Ishikawa (cell line): ENCODE measurements around the gene SCAMP1.

Source experiments
- CEBPB ChIP-seq: IDR thresholded peaks from 2 replicates; pipeline ENCODE4 v1.6.1; 2012
- CREB1 ChIP-seq: IDR thresholded peaks from 2 replicates; pipeline ENCODE4 v1.6.1; 2012; ENCODE audit warnings: low read depth
- EGR1 ChIP-seq: IDR thresholded peaks from 2 replicates; pipeline ENCODE4 v1.6.1; 2012
- EP300 ChIP-seq: IDR thresholded peaks from 2 replicates; pipeline ENCODE4 v1.6.1; 2012; ENCODE audit warnings: borderline replicate concordance
- FOXM1 ChIP-seq: IDR thresholded peaks from 2 replicates; pipeline ENCODE4 v1.6.1; 2012; ENCODE audit warnings: low read depth, borderline replicate concordance
- NFIC ChIP-seq: IDR thresholded peaks from 2 replicates; pipeline ENCODE4 v1.6.1; 2012
- RAD21 ChIP-seq: IDR thresholded peaks from 2 replicates; pipeline ENCODE4 v1.6.1; 2012; ENCODE audit warnings: low read depth
- TAF1 ChIP-seq: IDR thresholded peaks from 2 replicates; pipeline ENCODE4 v1.6.1; 2012; ENCODE audit warnings: low read depth, mild to moderate bottlenecking
- TCF12 ChIP-seq: IDR thresholded peaks from 2 replicates; pipeline ENCODE4 v1.6.1; 2012; ENCODE audit warnings: low read depth
- TEAD4 ChIP-seq: IDR thresholded peaks from 2 replicates; pipeline ENCODE4 v1.6.1; 2012
- ZBTB7A ChIP-seq: IDR thresholded peaks from 2 replicates; pipeline ENCODE4 v1.6.1; 2012; ENCODE audit warnings: low read depth
- TF ChIP-seq, protein P1 (sequence below): IDR thresholded peaks from 2 replicates; pipeline ENCODE4 v1.6.1; 2012; ENCODE audit warnings: low read depth, mild to moderate bottlenecking
- TF ChIP-seq, protein P2 (sequence below): IDR thresholded peaks from 2 replicates; pipeline ENCODE4 v1.6.1; 2012
- TF ChIP-seq, protein P3 (sequence below): IDR thresholded peaks from 2 replicates; pipeline ENCODE4 v1.6.1; 2012

SCAMP1 gene

GRCh38 chr5:78471896-78472295 is 111.5 kb downstream of the SCAMP1 start:
- no peak for TF ChIP-seq NFIC
- TF ChIP-seq, protein P1, sequence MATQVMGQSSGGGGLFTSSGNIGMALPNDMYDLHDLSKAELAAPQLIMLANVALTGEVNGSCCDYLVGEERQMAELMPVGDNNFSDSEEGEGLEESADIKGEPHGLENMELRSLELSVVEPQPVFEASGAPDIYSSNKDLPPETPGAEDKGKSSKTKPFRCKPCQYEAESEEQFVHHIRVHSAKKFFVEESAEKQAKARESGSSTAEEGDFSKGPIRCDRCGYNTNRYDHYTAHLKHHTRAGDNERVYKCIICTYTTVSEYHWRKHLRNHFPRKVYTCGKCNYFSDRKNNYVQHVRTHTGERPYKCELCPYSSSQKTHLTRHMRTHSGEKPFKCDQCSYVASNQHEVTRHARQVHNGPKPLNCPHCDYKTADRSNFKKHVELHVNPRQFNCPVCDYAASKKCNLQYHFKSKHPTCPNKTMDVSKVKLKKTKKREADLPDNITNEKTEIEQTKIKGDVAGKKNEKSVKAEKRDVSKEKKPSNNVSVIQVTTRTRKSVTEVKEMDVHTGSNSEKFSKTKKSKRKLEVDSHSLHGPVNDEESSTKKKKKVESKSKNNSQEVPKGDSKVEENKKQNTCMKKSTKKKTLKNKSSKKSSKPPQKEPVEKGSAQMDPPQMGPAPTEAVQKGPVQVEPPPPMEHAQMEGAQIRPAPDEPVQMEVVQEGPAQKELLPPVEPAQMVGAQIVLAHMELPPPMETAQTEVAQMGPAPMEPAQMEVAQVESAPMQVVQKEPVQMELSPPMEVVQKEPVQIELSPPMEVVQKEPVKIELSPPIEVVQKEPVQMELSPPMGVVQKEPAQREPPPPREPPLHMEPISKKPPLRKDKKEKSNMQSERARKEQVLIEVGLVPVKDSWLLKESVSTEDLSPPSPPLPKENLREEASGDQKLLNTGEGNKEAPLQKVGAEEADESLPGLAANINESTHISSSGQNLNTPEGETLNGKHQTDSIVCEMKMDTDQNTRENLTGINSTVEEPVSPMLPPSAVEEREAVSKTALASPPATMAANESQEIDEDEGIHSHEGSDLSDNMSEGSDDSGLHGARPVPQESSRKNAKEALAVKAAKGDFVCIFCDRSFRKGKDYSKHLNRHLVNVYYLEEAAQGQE, result no peak
- no peak for TF ChIP-seq ZBTB7A
- no peak for TF ChIP-seq RAD21
- no peak for TF ChIP-seq FOXM1

GRCh38 chr5:78472469-78473106 is 112.2 kb downstream of the SCAMP1 start:
- TF ChIP-seq EGR1, result no peak
- no peak for TF ChIP-seq TEAD4
- no peak for TF ChIP-seq TAF1
- TF ChIP-seq NFIC, result no peak
- no peak for TF ChIP-seq EP300
- TF ChIP-seq, protein P2, sequence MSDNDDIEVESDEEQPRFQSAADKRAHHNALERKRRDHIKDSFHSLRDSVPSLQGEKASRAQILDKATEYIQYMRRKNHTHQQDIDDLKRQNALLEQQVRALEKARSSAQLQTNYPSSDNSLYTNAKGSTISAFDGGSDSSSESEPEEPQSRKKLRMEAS, result no peak
- TF ChIP-seq RAD21, result peak; percentile 13; the same call in 1 of the 2 replicates

DNA sequence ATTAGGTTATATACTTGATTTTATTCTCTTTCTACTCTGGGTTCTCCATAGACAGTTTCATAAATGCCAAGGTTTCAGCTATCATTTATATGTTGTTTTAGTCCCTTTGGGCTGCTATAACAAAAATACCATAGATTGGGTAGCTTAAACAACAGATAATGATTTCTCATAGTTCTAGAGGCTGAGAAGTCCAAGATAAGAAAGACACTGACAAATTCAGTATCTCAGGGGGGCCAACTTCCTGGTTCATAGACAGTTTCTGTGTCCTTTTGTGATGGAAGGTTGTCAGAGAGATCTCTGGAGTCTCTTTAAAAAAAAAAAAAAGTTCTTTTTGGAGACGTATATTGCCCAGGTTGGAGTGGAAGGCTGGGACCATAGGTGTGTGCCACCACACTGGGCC is 113.3 kb downstream of the SCAMP1 start:
- TF ChIP-seq TAF1 (no peak), ZBTB7A (no peak), CEBPB (no peak), CREB1 (no peak), TCF12 (no peak), TEAD4 (no peak), FOXM1 (no peak)
- TF ChIP-seq, protein P1, result no peak
- TF ChIP-seq, protein P3, sequence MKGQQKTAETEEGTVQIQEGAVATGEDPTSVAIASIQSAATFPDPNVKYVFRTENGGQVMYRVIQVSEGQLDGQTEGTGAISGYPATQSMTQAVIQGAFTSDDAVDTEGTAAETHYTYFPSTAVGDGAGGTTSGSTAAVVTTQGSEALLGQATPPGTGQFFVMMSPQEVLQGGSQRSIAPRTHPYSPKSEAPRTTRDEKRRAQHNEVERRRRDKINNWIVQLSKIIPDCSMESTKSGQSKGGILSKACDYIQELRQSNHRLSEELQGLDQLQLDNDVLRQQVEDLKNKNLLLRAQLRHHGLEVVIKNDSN, result no peak
- TF ChIP-seq, protein P2, result no peak

- no peak for TF ChIP-seq CREB1
- no peak for TF ChIP-seq EGR1
Measured at GRCh38 chr5:78475370-78475769, 115.0 kb downstream of the SCAMP1 start.

- TF ChIP-seq TAF1 (no peak), CEBPB (no peak), TCF12 (no peak)
- TF ChIP-seq, protein P1, result no peak
Measured at GRCh38 chr5:78476795-78477194, 116.4 kb downstream of the SCAMP1 start.

- TF ChIP-seq, protein P3, result no peak
- no peak for TF ChIP-seq TEAD4
Measured at GRCh38 chr5:78482948-78483347, 122.5 kb downstream of the SCAMP1 start.
